GM12878 (cell line): ENCODE data around the gene SLC38A5. TPM values are rescaled to one million over a fixed set of nuclear protein-coding genes. Genes with fewer than 3 reads are reported as not detected.

Source experiments
- ATAC-seq: fragments of 200-7000 bp; cut with Tn5 transposase; 3 replicates; pipeline ENCODE4 v1.9.1; 2020; ENCODE audit warnings: mild to moderate bottlenecking, moderate library complexity
- BruUV-seq: library from RNA; stranded (reverse); fragments of 400-500 nt; replicated peaks from 2 replicates; lab custom pipeline; 2021; lab: Mats Ljungman, UMichigan
- CTCF ChIA-PET: fragments of 300-600 bp; sonication (Branson Sonifier 250); formaldehyde crosslinking; extraction: SDS; loops from one replicate; lab custom pipeline; 2021; ENCODE audit warnings: inconsistent platforms; lab: Yijun Ruan, JAX
- POLR2A ChIA-PET: fragments of 350-600 bp; formaldehyde crosslinking; extraction: SDS; loops from one replicate; lab custom pipeline; 2021; ENCODE audit warnings: inconsistent platforms; lab: Charles Lee
- RAD21 ChIA-PET: fragments of 300-600 bp; sonication (Branson Sonifier 250); formaldehyde crosslinking; loops from one replicate; lab custom pipeline; 2023; ENCODE audit warnings: antibody characterized with exemption; ENCODE audit not compliant: unreplicated experiment; lab: Charles Lee
- SMC1A ChIA-PET: fragments of 300-600 bp; sonication (Branson Sonifier 250); formaldehyde crosslinking; loops from one replicate; lab custom pipeline; 2023; ENCODE audit not compliant: unreplicated experiment, uncharacterized antibody; lab: Charles Lee
- DNase-seq: peaks from one replicate; pipeline ENCODE4 v3.0.0-alpha.2; 2011; ENCODE audit warnings: low read depth, low spot score
- FAIRE-seq: peaks from 3 replicates; lab custom pipeline; 2011; peaks lifted over from hg19 to GRCh38; lab: Jason Lieb, UNC
- H2AFZ ChIP-seq: 2 replicates; pipeline ENCODE4 v1.6.0; 2011; ENCODE audit warnings: low read depth, low read length, control low read depth; ENCODE audit not compliant: control insufficient read depth
- H3K27ac ChIP-seq: 2 replicates; pipeline ENCODE4 v1.5.1; 2011; ENCODE audit warnings: control low read depth; ENCODE audit not compliant: control insufficient read depth, insufficient read depth
- H3K27me3 ChIP-seq, 2 experiments: replicated peaks in 1 of 2; 2 replicates each; pipeline versions ENCODE4 v1.6.0 to v1.6.1; 2011; ENCODE audit warnings: low read length in 1 of 2; ENCODE audit not compliant: control insufficient read depth in 2 of 2, insufficient read depth in 2 of 2
- H3K36me3 ChIP-seq, 2 experiments: 2 replicates each; pipeline ENCODE4 v1.5.1; 2011; ENCODE audit warnings: low read length in 1 of 2; ENCODE audit not compliant: control insufficient read depth in 2 of 2, insufficient read depth in 2 of 2
- H3K4me1 ChIP-seq: 2 replicates; pipeline ENCODE4 v1.6.1; 2011; ENCODE audit warnings: mild to moderate bottlenecking, low read length, moderate library complexity, mixed read lengths; ENCODE audit not compliant: control insufficient read depth, insufficient read depth
- H3K4me2 ChIP-seq: 2 replicates; pipeline ENCODE4 v1.6.0; 2011; ENCODE audit warnings: control low read depth; ENCODE audit not compliant: control insufficient read depth, insufficient read depth
- H3K4me3 ChIP-seq: fragments of 200-600 bp; sonication (generic); 2 replicates; pipeline ENCODE4 v1.5.1; 2016
- H3K79me2 ChIP-seq: 2 replicates; pipeline ENCODE4 v1.6.0; 2011; ENCODE audit warnings: low read length; ENCODE audit not compliant: control insufficient read depth, insufficient read depth
- H3K9ac ChIP-seq: 2 replicates; pipeline ENCODE4 v1.8.0; 2011; ENCODE audit warnings: low read length, control low read depth, mixed read lengths; ENCODE audit not compliant: control insufficient read depth, insufficient read depth
- H3K9me3 ChIP-seq: replicated peaks from 3 replicates; pipeline ENCODE4 v1.5.1; 2011; ENCODE audit warnings: mild to moderate bottlenecking, low read length; ENCODE audit not compliant: control insufficient read depth, insufficient read depth
- H4K20me1 ChIP-seq: 2 replicates; pipeline ENCODE4 v1.6.0; 2011; ENCODE audit not compliant: control insufficient read depth, insufficient read depth
- BCL11A ChIP-seq: IDR thresholded peaks from 2 replicates; pipeline ENCODE4 v1.6.1; 2011; ENCODE audit warnings: low read depth, low read length
- CBFB ChIP-seq: IDR thresholded peaks from 2 replicates; pipeline ENCODE4 v1.6.1; 2016; ENCODE audit warnings: antibody characterized with exemption, low read depth
- CEBPB ChIP-seq, 2 experiments: fragments of 150-350 bp in 1 of 2; IDR thresholded peaks; 2 replicates each; pipeline ENCODE4 v1.6.1; 2012 to 2014; ENCODE audit warnings: low read depth in 2 of 2, low read length in 2 of 2, borderline replicate concordance in 1 of 2, inconsistent platforms in 1 of 2
- CREB1 ChIP-seq: IDR thresholded peaks from 2 replicates; pipeline ENCODE4 v1.6.1; 2012; ENCODE audit warnings: low read depth, mild to moderate bottlenecking, inconsistent platforms
- EED ChIP-seq: sonication (generic); IDR thresholded peaks from 2 replicates; pipeline ENCODE4 v1.6.1; 2016; ENCODE audit warnings: antibody characterized with exemption, low read depth
- EGR1 ChIP-seq, 2 experiments: IDR thresholded peaks; 1 replicate in 1 of 2; 2 replicates in 1 of 2; pipeline ENCODE4 v1.6.1; 2011 to 2012; ENCODE audit warnings: low read depth in 2 of 2, low read length in 2 of 2, borderline replicate concordance in 1 of 2, mild to moderate bottlenecking in 1 of 2, moderate library complexity in 1 of 2
- ESRRA ChIP-seq: IDR thresholded peaks from 2 replicates; pipeline ENCODE4 v1.6.1; 2012; ENCODE audit warnings: mild to moderate bottlenecking, low read length, improper control_type of control experiment
- ETV6 ChIP-seq, 2 experiments: fragments of 450-650 bp in 1 of 2; IDR thresholded peaks in 1 of 2; conservative IDR thresholded peaks in 1 of 2; 2 replicates each; pipeline ENCODE4 v1.6.1; 2014; ENCODE audit warnings: antibody characterized with exemption in 1 of 2, borderline replicate concordance in 1 of 2, low read depth in 1 of 2, mild to moderate bottlenecking in 1 of 2, moderate library complexity in 1 of 2
- KAT2A ChIP-seq: conservative IDR thresholded peaks from 2 replicates; pipeline ENCODE4 v1.6.1; 2011; ENCODE audit warnings: low read depth, low read length; ENCODE audit not compliant: control insufficient read depth
- MTA2 ChIP-seq: fragments of 450-650 bp; IDR thresholded peaks from 2 replicates; pipeline ENCODE4 v1.6.1; 2016; ENCODE audit warnings: low read depth, mild to moderate bottlenecking, moderate library complexity
- MYC ChIP-seq: IDR thresholded peaks from 2 replicates; pipeline ENCODE4 v1.6.1; 2011; ENCODE audit warnings: mild to moderate bottlenecking, low read length, moderate library complexity, inconsistent platforms; ENCODE audit not compliant: insufficient read depth, insufficient replicate concordance, insufficient read length, severe bottlenecking
- NFYA ChIP-seq: IDR thresholded peaks from 2 replicates; pipeline ENCODE4 v1.6.1; 2011; ENCODE audit warnings: low read depth, mild to moderate bottlenecking, low read length, improper control_type of control experiment, borderline replicate concordance
- NR2C1 ChIP-seq: fragments of 450-650 bp; IDR thresholded peaks from 2 replicates; pipeline ENCODE4 v1.6.1; 2017; ENCODE audit warnings: antibody characterized with exemption, mild to moderate bottlenecking, moderate library complexity
- PML ChIP-seq: IDR thresholded peaks from 2 replicates; pipeline ENCODE4 v1.6.1; 2012; ENCODE audit warnings: low read length, inconsistent platforms
- SIN3A ChIP-seq: IDR thresholded peaks from 2 replicates; pipeline ENCODE4 v1.6.1; 2012; ENCODE audit warnings: low read depth, low read length, improper control_type of control experiment
- SP1 ChIP-seq: IDR thresholded peaks from one replicate; pipeline ENCODE4 v1.6.1; 2011; ENCODE audit warnings: low read depth, low read length
- SRF ChIP-seq, 2 experiments: IDR thresholded peaks; 2 replicates each; pipeline ENCODE4 v1.6.1; 2011; ENCODE audit warnings: low read depth in 2 of 2, low read length in 2 of 2, mild to moderate bottlenecking in 1 of 2, moderate library complexity in 1 of 2
- ZNF622 ChIP-seq: fragments of 450-650 bp; IDR thresholded peaks from 2 replicates; pipeline ENCODE4 v1.6.1; 2017; ENCODE audit warnings: mild to moderate bottlenecking, inconsistent platforms
- WGBS: methylation state at CpG from one replicate; pipeline ENCODE4 v1.1.6; 2016; ENCODE audit warnings: low lambda C conversion rate; ENCODE audit not compliant: insufficient replicate concordance, insufficient coverage; ENCODE audit errors: missing lambda C conversion rate; 5-methylcytosine and 5-hydroxymethylcytosine counted together
- in situ Hi-C: fragments of 300-500 bp; cut with MboI; formaldehyde crosslinking; loops from 9 replicates; pipeline ENCODE4 v1.14.3; 2018; ENCODE audit warnings: mixed read lengths
- intact Hi-C: fragments of 100-400 bp; cut with micrococcal nuclease; formaldehyde crosslinking; loops from one replicate; pipeline ENCODE4 v1.14.2; 2022; ENCODE audit not compliant: unreplicated experiment
- polyA plus RNA-seq, 11 experiments: library from polyadenylated mRNA; depleted of rRNA in 4 of 11; unstranded in 6 of 11; stranded (reverse) in 5 of 11; fragments of >200 nt; fragmentation: Nextera tagmentation in 4 of 11; fragmentation: Illumina TruSeq in 1 of 11; extraction: Ambion mirVana in 4 of 11; extraction: Trizol in 1 of 11; gene quantifications; 1 replicate in 1 of 11; 2 replicates in 10 of 11; pipeline versions ENCODE4 v1.2.1 to v1.2.3, GENCODE V29; 2011 to 2016; ENCODE audit warnings: inconsistent platforms in 2 of 11, missing spikeins in 2 of 11, low read depth in 1 of 11
- total RNA-seq, 4 experiments: library from RNA; depleted of rRNA in 3 of 4; stranded (reverse); fragments of >200 nt in 3 of 4; fragmentation: Illumina TruSeq in 1 of 4; extraction: Trizol in 1 of 4; gene quantifications; 2 replicates each; pipeline versions ENCODE4 v1.2.1 to v1.2.3, GENCODE V29; 2013 to 2021
- TF ChIP-seq, protein P1 (sequence below): IDR thresholded peaks from 2 replicates; pipeline ENCODE4 v1.6.1; 2012; ENCODE audit warnings: low read length, inconsistent platforms

The SLC38A5 gene
- total and polyA plus RNA-seq, 10 of the 15 experiments (the other 5 are each of a cell fraction or from before 2014, with no cell fraction given), result 4.2 to 108 (median 70.6) TPM

- SMC1A ChIA-PET, result interaction anchor here (2.1 kb wide), 1 partner anchor 384 kb away, joined by 6 read pairs; no protein-coding TSS in a partner anchor
- H3K4me1 ChIP-seq, result peaks cover 6% of the 10 kb centered on the region
- H3K36me3 ChIP-seq, result peaks cover 0 to 3% of the 10 kb centered on the region in 2 experiments; a peak in 1 of 4 replicates
- DNase-seq, result no peak
- H3K27ac ChIP-seq, result peak overlapping the region; percentile 61
- peak overlapping the region; percentile 71 for H3K4me2 ChIP-seq
- H4K20me1 ChIP-seq, result no peaks in the 10 kb centered on the region
- no peak for TF ChIP-seq SP1
- TF ChIP-seq PML, result no peak
- no peak for TF ChIP-seq BCL11A
- TF ChIP-seq SIN3A, result no peak
- TF ChIP-seq ESRRA, result no peak
- TF ChIP-seq ETV6 (conservative IDR thresholded peaks at IDR 0.05 in 1 of 2, IDR thresholded peaks at IDR 0.05 in 1 of 2; ENCODE audit: borderline replicate concordance in 1 of 2, low read depth in 1 of 2), result no peak
- no peak for TF ChIP-seq CEBPB (IDR thresholded peaks at IDR 0.05; ENCODE audit: borderline replicate concordance in 1 of 2, low read depth in 2 of 2, low read length in 2 of 2)
- TF ChIP-seq CREB1, result no peak
- TF ChIP-seq, protein P1, sequence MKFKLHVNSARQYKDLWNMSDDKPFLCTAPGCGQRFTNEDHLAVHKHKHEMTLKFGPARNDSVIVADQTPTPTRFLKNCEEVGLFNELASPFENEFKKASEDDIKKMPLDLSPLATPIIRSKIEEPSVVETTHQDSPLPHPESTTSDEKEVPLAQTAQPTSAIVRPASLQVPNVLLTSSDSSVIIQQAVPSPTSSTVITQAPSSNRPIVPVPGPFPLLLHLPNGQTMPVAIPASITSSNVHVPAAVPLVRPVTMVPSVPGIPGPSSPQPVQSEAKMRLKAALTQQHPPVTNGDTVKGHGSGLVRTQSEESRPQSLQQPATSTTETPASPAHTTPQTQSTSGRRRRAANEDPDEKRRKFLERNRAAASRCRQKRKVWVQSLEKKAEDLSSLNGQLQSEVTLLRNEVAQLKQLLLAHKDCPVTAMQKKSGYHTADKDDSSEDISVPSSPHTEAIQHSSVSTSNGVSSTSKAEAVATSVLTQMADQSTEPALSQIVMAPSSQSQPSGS, result no peak
- TF ChIP-seq MYC, result no peak
- no peak for TF ChIP-seq SRF (IDR thresholded peaks at IDR 0.05; ENCODE audit: low read depth in 2 of 2, low read length in 2 of 2)
- TF ChIP-seq NR2C1, result no peak
- TF ChIP-seq MTA2, result no peak
- no peak for TF ChIP-seq KAT2A
- TF ChIP-seq ZNF622, result no peak
- TF ChIP-seq NFYA, result no peak
- TF ChIP-seq CBFB, result no peak
- TF ChIP-seq EGR1 (IDR thresholded peaks at IDR 0.05; ENCODE audit: borderline replicate concordance in 1 of 2, low read depth in 2 of 2, low read length in 2 of 2), result no peak
- TF ChIP-seq EED, result no peak
- intact Hi-C loops, result loop anchor here (10.0 kb wide), 1 partner anchor 383 kb away; no protein-coding TSS in a partner anchor
- POLR2A ChIA-PET, result interaction anchor here (0.9 to 1.6 kb wide), 2 partner anchors 83 to 217 kb away, joined by 3 to 4 read pairs; partner anchors contain the start of gene WAS
- WGBS, result 71% methylated on average over 7 of the region's 10 CpGs
- peaks cover 23% of the 10 kb centered on the region for H3K79me2 ChIP-seq
- H3K9ac ChIP-seq, result peak overlapping the region; percentile 91
- in situ Hi-C loops, result no loop called here
- BruUV-seq, result no TSS peak
- ATAC-seq, result peak; percentile 5; the same call in 1 of the 3 replicates
- H3K4me3 ChIP-seq, result peak overlapping the region; percentile 76
- no peaks in the 10 kb centered on the region for H3K27me3 ChIP-seq
- CTCF ChIA-PET, result interaction anchor here (1.0 kb wide), 1 partner anchor 384 kb away, joined by 4 read pairs; no protein-coding TSS in a partner anchor
- no peak for FAIRE-seq
- H3K9me3 ChIP-seq, result no peaks in the 10 kb centered on the region
- RAD21 ChIA-PET, result no interaction called here
- H2AFZ ChIP-seq, result no peak overlapping the region
Measured at GRCh38 chrX:48467281-48467761, 2.7 kb downstream of the SLC38A5 start.
